HUES64 (cell line): ENCODE measurements around the gene TAS1R3.

Experiments used
- H3K27ac ChIP-seq: 2 replicates; pipeline ENCODE4 v1.7.0; 2013; ENCODE audit warnings: low read depth, low read length, inconsistent platforms
- H3K27me3 ChIP-seq: 2 replicates; pipeline ENCODE4 v1.6.1; 2013; ENCODE audit warnings: mild to moderate bottlenecking, low read length; ENCODE audit not compliant: insufficient read depth
- H3K36me3 ChIP-seq: 2 replicates; pipeline ENCODE4 v1.6.1; 2013; ENCODE audit warnings: mild to moderate bottlenecking, low read length; ENCODE audit not compliant: insufficient read depth
- H3K4me1 ChIP-seq: 2 replicates; pipeline ENCODE4 v1.6.1; 2013; ENCODE audit warnings: mild to moderate bottlenecking, low read length, moderate library complexity; ENCODE audit not compliant: insufficient read depth
- H3K4me3 ChIP-seq: 2 replicates; pipeline ENCODE4 v1.5.1; 2013; ENCODE audit warnings: mild to moderate bottlenecking, low read length, moderate library complexity
- H3K9ac ChIP-seq: 2 replicates; pipeline ENCODE4 v1.6.1; 2013; ENCODE audit warnings: mild to moderate bottlenecking, low read depth, low read length
- H3K9me3 ChIP-seq: 2 replicates; pipeline ENCODE4 v1.6.1; 2013; ENCODE audit warnings: low read depth, low read length; ENCODE audit not compliant: insufficient read depth
- WGBS: fragments of 150-250, 120-280 bp; methylation state at CpG from one replicate; pipeline ENCODE4 v1.1.7; 2013; ENCODE audit warnings: missing lambda C conversion rate; 5-methylcytosine and 5-hydroxymethylcytosine counted together

The TAS1R3 gene

DNA sequence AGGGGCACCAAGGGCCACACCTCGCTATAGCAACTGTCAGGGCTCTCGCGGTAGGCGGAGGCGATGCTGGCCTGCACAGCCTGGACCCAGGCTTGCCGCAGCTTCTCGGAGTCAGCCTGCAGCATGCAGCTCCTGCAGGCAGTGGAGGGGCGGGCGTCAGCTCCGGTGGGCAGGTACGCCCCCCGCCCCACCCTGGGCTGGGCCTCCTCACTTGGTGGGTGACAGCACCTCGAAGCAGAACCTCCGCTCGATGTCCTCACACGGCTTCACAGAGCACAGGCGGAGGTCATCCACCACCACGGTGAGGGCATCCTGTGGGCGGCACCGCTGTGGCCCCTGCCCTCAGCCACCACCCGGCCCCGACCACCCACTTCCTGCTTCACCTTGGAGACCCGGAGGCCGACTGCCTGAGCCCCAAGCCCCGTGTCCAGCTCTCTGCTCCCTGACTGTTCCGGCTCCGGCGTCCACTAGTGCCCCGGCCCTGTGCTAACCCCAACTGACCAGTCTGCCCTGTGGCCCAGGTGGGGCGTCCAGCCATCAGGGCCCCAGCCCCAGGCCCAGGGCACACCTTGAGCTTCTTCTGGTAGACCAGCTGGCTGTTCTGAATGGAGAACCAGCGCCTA lies 33.2 kb upstream of the TAS1R3 start:
- H3K27ac ChIP-seq: no peak overlapping the region
- H3K36me3 ChIP-seq: no peaks in the 10 kb centered on the region; the same call in 1 of the 2 replicates
- no peak overlapping the region for H3K9ac ChIP-seq
- no peaks in the 10 kb centered on the region for H3K4me1 ChIP-seq
- H3K4me3 ChIP-seq: no peak overlapping the region
- no peaks in the 10 kb centered on the region for H3K9me3 ChIP-seq
- 95% methylated on average over 31 of the region's 31 CpGs for WGBS
- H3K27me3 ChIP-seq: no peaks in the 10 kb centered on the region

DNA sequence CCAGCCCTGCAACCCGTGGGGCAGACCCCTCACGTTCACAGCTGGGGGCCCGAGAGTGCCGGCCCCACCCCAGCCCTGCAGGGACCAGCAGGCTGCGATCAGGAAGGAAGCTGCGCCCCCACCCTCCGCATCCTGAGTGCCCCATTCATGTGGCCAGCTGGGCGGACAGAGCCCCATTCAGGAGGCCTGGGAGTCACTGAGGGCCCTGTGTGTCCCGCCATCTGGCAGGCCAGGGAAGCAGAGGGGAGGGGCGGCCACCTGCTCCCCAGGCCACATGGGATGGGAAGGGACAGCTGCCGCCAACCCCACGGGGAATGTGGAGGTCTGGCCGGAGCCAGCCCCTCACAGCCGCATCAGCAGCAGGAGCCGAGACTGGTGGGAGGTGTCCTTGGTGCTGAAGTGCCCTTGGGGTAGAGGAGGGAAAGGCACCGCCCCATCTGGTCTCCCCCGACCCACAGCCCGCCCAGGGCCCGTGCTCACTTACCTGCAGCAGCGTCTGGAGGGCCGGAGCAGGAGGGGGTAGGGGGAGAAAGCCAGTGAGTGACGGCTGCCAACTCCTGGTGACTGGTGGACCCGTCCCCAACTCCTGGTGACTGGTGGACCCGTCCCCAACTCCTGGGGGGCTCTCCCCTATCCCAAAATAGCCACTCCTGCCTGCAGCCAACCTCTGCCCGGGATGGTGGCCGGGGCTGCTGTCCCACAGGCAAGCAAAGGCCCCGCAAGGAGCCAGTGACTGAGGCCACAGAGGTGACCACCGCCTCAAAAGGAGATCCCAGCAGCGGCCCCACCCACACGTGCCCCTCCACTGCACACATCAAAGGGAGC lies 32.0 kb upstream of the TAS1R3 start:
- 67% methylated on average over 30 of the region's 30 CpGs for WGBS
- H3K36me3 ChIP-seq: no peaks in the 10 kb centered on the region
- H3K27me3 ChIP-seq: no peaks in the 10 kb centered on the region
- no peaks in the 10 kb centered on the region for H3K9me3 ChIP-seq
- H3K27ac ChIP-seq: no peak overlapping the region
- no peaks in the 10 kb centered on the region for H3K4me1 ChIP-seq
- no peak overlapping the region for H3K9ac ChIP-seq
- no peak overlapping the region for H3K4me3 ChIP-seq

DNA sequence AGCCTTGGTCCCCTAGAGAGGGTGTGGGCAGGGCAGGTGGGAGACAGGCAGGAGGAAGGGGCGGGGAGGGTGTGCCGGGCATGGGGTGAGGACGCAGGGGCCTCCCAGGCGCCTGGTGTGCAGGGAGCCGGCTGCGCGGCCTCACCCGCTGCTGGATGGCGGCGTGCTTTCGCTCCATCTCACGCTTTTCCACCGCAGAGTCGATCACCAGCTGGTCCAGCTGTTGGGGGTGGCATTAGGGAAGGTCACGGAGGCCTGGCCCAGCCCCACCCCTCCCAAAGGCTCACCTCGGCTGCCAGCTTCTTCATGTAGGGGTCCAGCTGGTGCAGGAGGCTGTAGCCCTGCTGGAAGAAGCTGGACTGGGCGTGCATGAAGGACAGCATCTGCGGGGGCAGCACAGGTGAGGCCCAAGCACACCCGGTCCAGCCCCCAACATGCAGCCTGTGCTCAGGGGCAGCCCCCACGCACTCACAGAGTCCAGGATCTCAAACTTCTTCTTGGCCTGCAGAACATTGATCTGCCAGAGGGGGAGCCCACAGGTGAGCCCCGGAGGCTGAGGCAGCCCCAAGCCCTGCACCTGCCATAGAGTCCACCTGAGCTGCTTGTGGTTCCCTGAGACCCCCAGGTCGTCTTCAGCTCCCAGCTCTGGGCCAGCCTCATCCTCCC lies 31.3 kb upstream of the TAS1R3 start:
- peaks cover 4% of the 10 kb centered on the region; the same call in 1 of the 2 replicates for H3K4me1 ChIP-seq
- H3K4me3 ChIP-seq: no peak overlapping the region
- no peaks in the 10 kb centered on the region for H3K27me3 ChIP-seq
- no peaks in the 10 kb centered on the region for H3K36me3 ChIP-seq
- 87% methylated on average over 22 of the region's 22 CpGs for WGBS
- no peak overlapping the region for H3K27ac ChIP-seq
- no peak overlapping the region for H3K9ac ChIP-seq
- no peaks in the 10 kb centered on the region for H3K9me3 ChIP-seq

DNA sequence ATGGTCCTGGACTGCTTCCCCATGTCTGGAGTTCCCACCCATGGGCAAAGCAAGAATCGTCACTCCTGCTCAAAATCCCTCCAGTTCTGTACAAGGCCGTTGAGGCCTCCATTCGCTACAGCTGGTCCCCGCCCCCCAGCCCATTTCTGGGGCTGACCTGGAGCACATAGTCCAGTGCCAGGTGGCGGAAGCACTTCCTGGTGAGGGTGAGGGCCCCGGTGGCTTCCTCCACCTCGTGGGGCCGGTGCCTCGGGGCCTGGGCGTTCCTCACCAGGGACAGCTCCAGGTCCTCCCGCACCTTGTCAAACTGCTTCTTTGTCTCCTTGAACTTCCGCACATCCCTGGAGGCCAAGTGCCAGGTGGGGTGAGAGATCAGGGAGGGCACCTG lies 30.7 kb upstream of the TAS1R3 start:
- Histone ChIP-seq H3K27me3 (no peaks in the 10 kb centered on the region), H3K4me1 (peaks cover 9% of the 10 kb centered on the region), H3K4me3 (no peak overlapping the region), H3K9me3 (no peaks in the 10 kb centered on the region), H3K27ac (no peak overlapping the region), H3K9ac (no peak overlapping the region), H3K36me3 (no peaks in the 10 kb centered on the region)
- WGBS: 88% methylated on average over 12 of the region's 12 CpGs

DNA sequence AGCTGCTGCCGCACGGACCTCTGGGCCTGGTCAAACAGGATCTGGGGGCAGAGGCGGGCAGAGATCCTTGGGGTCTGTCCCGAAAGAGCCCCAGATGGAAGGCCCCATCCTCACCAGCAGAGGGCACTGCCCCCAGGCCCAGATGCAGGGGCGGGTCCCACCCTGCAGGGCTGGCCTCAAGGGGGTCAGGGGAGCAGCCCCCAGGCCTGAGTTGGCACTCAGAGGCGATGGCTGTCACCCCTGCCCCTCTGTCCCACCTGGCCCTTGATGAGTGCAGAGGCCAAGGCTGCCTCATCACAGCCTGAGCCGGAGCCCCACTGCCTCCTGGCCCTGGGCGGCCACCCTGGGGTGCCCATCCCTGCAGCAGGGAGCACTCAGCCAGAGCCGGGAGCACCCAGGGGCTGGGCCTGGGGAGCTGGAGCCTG lies 29.1 kb upstream of the TAS1R3 start:
- Histone ChIP-seq H3K27me3 (no peaks in the 10 kb centered on the region; the same call in 1 of the 2 replicates), H3K27ac (no peak overlapping the region), H3K4me1 (peaks cover 23% of the 10 kb centered on the region), H3K4me3 (no peak overlapping the region), H3K9me3 (no peaks in the 10 kb centered on the region), H3K36me3 (no peaks in the 10 kb centered on the region), H3K9ac (no peak overlapping the region)
- WGBS: 87% methylated on average over 9 of the region's 9 CpGs

DNA sequence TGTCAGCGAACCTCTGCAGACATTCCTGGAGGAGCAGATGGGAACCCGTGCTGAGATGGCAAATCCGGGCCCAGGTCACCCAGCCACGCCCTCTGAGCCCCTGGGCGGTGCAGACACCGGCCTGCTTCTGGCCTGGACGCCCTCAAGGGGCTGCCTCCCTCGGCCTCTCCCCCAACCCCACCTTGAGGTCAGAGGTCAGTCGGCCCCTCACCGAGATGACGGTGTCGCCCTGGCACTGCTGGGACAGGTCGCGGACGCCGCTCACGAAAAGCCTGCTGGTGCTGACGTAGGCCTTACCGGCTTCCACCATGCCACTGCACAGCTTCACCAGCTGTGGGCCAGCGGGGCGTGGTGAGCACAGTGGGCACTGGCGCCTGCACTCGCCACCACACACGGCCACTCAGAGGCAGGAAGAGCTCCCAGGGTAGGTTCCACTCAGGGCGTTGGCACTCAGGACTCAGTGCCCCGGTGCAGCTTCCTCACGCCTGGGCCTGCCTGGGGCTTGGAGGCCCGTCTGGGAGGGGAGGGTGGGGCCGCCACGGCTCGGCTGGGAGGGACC lies 28.1 kb upstream of the TAS1R3 start:
- Histone ChIP-seq H3K4me3 (no peak overlapping the region), H3K9ac (no peak overlapping the region), H3K27me3 (no peaks in the 10 kb centered on the region; the same call in 1 of the 2 replicates), H3K27ac (no peak overlapping the region), H3K36me3 (no peaks in the 10 kb centered on the region), H3K4me1 (peaks cover 23% of the 10 kb centered on the region), H3K9me3 (no peaks in the 10 kb centered on the region)
- WGBS: 89% methylated on average over 31 of the region's 31 CpGs

DNA sequence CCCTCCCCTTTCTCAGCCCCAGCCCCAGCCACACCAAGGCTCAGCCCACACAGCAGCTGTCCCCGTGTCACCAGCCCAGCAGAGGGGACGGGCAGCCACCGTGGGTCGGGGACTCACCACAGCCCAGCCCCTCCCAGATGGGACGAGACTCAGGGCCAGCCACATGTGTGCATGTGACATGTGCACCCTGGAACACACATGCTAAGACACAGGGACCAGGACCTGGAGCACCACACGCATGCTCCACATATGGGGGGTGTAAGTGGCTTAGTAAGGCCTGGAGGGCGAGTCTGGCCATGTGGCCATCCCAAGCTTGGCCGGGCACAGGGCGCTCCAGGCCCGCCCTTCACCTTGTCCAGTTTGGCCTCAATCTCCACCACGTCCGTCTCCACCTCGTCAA lies 27.3 kb upstream of the TAS1R3 start:
- no peak overlapping the region for H3K4me3 ChIP-seq
- H3K27me3 ChIP-seq: no peaks in the 10 kb centered on the region; the same call in 1 of the 2 replicates
- no peaks in the 10 kb centered on the region for H3K36me3 ChIP-seq
- WGBS: 90% methylated on average over 13 of the region's 13 CpGs
- H3K27ac ChIP-seq: no peak overlapping the region
- H3K9me3 ChIP-seq: no peaks in the 10 kb centered on the region
- peaks cover 23% of the 10 kb centered on the region for H3K4me1 ChIP-seq
- H3K9ac ChIP-seq: no peak overlapping the region

DNA sequence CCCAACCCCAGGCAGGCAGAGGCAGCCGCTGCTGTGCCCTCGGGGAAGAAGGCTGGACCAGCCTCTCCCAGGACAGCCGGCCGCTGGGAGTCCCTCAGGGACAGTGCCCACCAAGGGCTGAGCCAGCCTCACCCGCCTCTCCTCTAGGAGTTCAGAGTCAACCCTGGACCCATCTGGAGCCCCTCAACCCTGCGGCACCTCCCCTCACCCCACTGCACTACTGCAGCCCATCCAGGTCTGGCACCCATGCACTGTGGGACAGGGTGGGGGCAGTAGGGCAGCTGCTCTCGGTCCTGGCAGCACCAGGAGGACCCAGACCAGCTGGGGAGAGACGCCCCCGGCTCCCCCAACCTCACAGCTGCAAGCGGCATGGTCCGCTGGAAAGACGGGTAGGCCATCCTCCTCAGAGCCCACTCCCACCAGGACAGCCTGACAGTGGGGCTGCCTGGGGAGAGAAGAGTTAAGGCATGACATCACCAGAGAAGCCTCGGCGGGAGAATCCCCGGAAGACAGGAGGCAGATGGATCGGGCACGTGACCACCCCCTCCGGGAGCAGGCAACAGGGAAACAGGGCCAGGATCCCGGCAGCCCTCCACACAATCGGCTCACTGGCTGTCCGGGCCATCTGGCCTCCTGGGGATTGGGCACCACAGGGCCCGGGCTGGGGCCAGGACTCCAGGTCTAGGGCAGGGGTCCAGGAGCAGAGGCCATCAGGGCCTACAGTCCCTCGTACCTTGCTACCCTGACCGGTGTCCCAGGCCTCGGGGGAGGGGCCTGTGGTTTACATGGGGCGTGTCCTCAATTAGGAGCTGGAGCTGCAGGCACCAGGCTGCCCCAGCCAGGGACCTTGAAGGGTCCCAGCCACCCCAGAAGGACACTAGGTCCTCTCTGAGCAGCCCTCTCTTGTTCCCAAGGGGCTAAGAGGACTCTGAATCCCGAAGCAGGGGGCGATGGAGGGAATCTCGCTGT lies 26.5 kb upstream of the TAS1R3 start:
- Histone ChIP-seq H3K27ac (peak overlapping the region; percentile 72), H3K27me3 (no peaks in the 10 kb centered on the region; the same call in 1 of the 2 replicates), H3K4me1 (peaks cover 23% of the 10 kb centered on the region), H3K4me3 (peak overlapping the region; percentile 33), H3K9ac (peak overlapping the region; percentile 11; the same call in 1 of the 2 replicates), H3K36me3 (no peaks in the 10 kb centered on the region), H3K9me3 (no peaks in the 10 kb centered on the region)
- 29% methylated on average over 29 of the region's 29 CpGs for WGBS

DNA sequence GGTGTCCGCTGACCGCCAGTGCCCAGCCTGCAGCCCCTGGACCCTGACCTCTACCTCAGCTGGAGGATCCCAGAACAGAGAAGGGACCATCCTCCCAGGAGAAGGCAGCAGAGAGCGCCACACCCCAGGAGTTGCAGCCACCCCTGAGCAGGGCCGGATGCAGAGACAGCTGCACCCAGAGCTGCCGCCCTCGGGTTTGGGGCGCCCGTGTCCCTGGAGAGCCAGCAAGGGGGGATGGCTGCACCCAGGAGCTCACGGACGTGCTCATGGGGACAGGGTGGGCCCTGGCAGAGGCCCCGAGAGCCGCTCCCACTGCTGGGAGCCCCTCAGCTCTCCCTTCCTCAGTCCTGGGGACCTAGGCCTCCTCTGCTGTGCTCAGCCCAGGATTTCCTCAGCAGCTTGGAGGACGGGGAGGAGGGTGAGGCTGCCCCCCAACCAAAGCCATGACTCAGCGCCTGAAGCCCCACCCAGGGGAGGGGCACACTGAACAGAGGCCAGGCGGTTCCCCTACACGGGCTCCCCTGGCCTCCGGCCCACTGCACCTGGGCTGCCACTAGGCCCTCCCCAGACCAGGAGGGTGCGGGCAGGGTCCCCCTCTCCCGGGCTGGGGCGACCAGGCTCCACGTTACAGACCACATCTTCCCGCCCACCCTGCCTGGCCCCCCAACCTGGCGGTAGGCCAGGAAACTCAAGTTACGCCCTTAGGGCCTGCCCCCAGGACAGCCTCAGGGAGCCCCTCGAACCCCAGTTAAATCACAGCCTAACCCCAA lies 25.6 kb upstream of the TAS1R3 start:
- Histone ChIP-seq H3K4me1 (peaks cover 23% of the 10 kb centered on the region), H3K9me3 (no peaks in the 10 kb centered on the region), H3K36me3 (peaks cover 8% of the 10 kb centered on the region), H3K27ac (peak overlapping the region; percentile 72), H3K9ac (peak overlapping the region; percentile 11; the same call in 1 of the 2 replicates), H3K4me3 (peak overlapping the region; percentile 77), H3K27me3 (no peaks in the 10 kb centered on the region; the same call in 1 of the 2 replicates)
- WGBS: 57% methylated on average over 25 of the region's 25 CpGs
